CD4-positive, alpha-beta T cell treated with Interleukin-2 at 100 ng/mL for 4 hours (primary cell): ENCODE results near the gene OR10A5.
"Not testable (repeated sequence)": the region's sequence is repeated elsewhere in the genome, so short reads cannot be mapped to it uniquely, and the experiment has no call there.

ENCODE experiments used
- DNase-seq: peaks from one replicate; pipeline ENCODE4 v3.0.0-alpha.2; 2020; ENCODE audit warnings: low spot score

OR10A5 gene, protein sequence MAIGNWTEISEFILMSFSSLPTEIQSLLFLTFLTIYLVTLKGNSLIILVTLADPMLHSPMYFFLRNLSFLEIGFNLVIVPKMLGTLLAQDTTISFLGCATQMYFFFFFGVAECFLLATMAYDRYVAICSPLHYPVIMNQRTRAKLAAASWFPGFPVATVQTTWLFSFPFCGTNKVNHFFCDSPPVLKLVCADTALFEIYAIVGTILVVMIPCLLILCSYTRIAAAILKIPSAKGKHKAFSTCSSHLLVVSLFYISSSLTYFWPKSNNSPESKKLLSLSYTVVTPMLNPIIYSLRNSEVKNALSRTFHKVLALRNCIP

DNA sequence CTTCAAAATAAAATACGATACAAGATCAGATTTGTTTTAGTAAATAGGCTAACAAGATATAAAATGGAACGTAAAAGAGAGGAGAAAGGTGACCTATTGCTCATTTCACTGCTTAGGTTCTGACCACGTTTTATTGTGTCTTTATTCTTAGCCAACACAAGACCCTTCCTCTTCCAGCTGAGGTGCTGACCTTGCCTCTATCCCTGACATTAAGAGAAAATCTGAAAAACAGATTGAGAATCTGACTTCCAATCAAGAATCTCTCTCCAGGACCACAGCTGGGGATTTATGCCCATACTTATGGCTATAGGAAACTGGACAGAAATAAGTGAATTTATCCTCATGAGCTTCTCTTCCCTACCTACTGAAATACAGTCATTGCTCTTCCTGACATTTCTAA lies at the start of gene OR10A5:
TSS of gene OR10A5 (plus strand) at position 301 of the 400 bp plus-strand sequence. CDS start at position 301, 0 bp downstream.
- no peak for DNase-seq

- no peak for DNase-seq
These were observed 46.1 kb upstream of the OR10A5 start, which contains the start of gene OR6A2 for GRCh38 chr11:6799402-6799801. OR6A2 (minus strand) TSS chr11:6799689; CDS start chr11:6795708, 3,981 bp downstream.

DNA sequence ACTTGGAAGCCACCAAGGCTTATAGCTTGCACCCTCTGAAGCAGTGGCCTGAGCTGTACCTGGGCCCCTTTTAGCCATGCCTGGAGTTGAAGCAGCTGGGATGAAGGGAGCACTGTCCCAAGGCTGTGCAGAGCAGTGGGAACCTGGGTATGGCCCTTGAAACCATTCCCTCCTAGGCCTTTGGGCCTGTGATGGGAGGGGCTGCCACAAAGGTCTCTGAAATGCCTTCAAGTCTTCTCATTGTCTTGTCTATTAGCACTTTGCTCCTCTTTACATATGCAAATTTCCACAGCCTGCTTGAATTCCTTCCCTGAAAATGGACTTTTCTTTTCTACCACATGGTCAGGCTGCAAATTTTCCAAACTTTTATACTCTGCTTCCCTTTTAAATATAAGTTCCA lies 44.4 kb upstream of the OR10A5 start:
- not testable (repeated sequence) for DNase-seq

- DNase-seq, result peak; percentile 60
These were observed 33.0 kb upstream of the OR10A5 start for GRCh38 chr11:6812390-6813005.

DNA sequence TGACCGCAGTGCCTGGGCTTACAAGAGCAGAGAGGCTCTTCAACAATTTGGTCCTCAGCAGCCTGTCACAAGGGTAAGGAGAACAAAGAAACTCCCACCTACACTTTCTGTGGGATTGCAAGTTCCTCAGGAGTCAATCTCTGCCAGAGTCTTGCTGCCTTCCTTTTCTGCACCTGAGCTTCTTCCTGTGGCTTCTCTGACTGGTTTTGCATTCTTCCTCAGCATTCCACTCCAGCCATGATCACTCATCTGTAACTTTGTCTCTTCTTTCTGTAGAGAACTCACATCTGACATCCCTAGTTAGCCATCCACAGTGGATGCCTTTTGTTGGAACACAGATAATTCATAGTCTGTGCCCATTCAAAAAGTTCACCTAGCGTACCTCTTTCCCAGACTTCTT lies 31.8 kb upstream of the OR10A5 start:
- no peak for DNase-seq

DNA sequence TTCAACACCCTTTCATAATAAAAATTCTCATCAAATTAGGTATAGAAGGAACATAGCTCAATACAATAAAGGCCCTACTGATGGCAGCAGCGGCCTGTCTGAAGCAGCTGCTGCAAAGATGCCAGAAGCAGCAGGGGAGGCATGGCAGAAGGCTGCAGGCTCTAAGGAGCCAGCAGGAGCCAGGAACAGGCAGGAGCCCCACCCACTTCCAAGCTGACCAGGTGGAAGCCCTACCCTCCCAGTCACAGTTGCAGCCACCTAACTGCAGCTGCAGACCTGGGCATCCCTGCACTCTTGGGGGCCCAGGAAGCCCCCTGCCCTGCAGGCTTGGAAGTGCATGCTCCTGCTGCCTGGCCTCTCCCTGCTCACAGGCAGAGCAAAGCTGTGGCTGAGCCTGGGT lies 27.8 kb upstream of the OR10A5 start:
- DNase-seq, result no peak

- DNase-seq, result no peak
These were observed 26.5 kb upstream of the OR10A5 start for GRCh38 chr11:6818967-6819366.

DNA sequence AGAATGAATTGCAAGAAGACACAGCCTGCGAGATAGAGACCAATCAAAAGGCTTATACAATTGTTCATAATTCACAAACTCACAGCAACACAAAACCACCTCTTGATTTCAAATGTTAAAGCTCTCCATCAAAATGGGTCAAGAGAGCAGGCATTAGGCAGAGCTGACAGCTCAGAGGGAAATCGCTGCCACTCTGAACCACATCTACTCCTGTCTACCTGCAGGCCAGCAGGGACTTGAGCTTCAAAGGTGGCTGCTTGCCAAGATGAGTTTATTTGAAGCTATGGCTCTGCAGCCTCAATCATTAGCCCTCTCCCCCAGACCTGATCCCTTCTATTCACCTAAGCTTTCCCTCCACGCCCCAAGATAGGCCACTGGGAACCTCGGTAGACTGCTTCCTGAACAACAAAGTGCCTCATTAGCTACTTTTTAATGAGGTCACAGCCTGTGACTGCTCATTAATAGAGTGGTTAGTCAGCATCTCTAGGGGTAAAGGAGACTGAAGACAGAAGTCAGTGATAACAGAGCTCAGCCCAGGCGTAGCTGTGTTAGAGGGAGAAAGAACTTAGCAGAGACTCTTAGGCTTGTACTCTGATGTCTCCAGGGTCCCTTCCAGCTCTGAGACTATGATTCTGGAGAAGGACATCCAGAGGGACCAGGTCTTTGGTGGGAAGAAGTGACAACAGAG lies 21.2 kb upstream of the OR10A5 start:
- DNase-seq, result no peak

GRCh38 chr11:6825231-6825744 lies 20.2 kb upstream of the OR10A5 start:
- no peak for DNase-seq

GRCh38 chr11:6828103-6828502 lies 17.4 kb upstream of the OR10A5 start:
- no peak for DNase-seq

DNA sequence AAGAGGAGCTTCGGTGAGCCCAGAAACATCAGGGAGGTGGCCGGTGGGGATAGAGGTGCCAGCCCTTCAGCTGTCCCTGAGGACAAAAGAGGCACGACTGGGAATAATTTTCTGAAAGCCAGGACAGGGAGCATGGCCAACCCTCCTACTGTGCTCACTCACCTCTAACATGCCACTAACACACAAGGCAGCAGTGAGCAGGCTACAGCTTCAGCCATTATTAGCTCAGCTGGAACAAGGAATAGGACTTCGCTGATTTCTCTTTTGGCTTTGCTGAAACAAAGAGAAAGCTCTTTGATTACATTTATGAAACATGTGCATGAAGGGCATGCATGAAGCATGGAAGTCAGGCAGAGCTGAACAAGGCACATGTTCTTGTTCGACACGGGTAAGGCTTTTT lies 12.1 kb upstream of the OR10A5 start:
- DNase-seq, result no peak

DNA sequence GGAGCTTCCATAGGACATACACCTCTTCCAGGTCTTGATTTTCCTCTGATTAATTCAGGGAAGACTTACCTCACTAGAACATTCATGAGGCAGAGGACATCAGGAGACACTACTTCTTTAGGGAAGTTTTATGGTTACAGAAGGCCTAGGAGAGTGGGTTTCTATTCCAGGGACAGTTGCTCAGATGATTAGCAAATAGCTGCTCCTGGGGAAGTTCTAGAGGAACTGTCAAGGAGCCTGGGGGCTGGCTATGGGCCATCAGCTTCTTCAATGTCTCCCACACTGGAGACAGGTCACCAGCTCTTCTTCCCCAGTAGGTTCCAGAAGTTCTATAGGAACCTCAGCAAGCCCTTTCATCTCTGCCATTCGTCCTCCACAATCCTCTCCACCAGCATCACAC lies 11.5 kb upstream of the OR10A5 start:
- DNase-seq, result no peak

GRCh38 chr11:6841694-6842093 lies 3.8 kb upstream of the OR10A5 start:
- DNase-seq, result no peak

DNA sequence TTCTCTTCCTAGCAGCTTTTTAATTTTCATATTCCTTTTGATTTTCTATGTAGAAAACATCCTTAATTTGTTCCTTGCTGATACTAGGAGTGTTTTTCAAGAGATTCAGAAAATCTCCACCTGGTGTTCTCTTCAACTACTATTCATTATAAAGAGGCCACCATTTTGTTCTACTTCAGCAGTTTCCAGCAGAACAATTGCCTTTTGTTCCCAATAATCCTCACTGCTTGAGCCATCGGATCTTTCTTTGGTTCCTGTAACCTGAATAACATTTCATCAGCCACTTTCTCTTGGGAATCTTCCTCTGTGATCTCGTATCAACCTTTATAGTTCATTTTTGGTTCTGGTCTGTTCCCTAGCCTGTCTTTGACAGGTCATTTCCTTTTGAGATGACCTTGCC lies 1.8 kb upstream of the OR10A5 start:
- no peak for DNase-seq

DNA sequence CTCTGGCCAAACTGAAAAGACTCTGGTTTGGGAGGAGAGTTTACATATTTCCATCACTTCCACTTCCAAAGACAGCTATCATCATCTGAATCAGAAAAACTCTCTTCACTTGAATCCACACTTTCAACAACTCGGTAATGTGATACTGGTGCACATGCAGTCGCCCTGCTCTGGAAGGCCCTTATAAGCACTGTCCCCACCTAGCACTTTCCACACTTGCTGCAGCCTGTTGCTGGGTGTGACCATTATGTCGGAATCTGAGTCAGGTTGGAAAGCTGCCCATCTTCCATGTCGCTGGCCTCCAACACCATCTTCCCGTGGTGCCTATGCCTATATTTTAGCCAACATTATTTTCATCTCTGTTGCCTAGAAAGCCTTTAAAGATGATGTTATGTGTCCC lies 1.1 kb upstream of the OR10A5 start:
- no peak for DNase-seq

- DNase-seq, result no peak
These were observed 5.0 kb downstream of the OR10A5 start for GRCh38 chr11:6850526-6850925.

GRCh38 chr11:6854801-6855200 lies 9.3 kb downstream of the OR10A5 start:
- not testable (repeated sequence) for DNase-seq

DNA sequence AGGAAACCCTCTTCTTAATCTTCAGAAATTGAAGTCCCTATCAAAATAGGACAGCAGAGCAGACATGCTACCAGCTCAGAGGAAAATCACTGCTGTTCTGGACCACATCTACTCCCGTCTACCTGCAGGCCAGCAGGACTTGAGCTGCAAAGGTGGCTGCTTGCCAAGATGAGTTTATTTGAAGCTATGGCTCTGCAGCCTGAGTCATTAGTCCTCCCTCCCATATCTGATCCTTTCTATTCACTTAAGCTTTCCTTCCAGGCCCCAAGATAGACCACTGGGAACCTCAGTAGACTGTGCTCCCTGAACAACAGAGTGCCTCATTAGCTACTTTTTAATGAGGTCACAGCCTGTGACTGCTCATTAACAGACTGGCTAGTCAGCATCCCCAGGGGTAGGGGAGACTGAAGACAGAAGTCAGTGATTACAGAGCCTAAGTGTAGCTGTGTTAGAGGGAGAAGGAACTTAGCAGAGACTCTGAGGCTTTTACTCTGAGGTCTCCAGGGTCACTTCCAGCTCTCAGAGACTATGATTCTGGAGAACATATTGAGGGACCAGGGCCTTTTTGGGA lies 10.6 kb downstream of the OR10A5 start:
- DNase-seq, result no peak

GRCh38 chr11:6856871-6857270 lies 11.4 kb downstream of the OR10A5 start:
- DNase-seq, result no peak

DNA sequence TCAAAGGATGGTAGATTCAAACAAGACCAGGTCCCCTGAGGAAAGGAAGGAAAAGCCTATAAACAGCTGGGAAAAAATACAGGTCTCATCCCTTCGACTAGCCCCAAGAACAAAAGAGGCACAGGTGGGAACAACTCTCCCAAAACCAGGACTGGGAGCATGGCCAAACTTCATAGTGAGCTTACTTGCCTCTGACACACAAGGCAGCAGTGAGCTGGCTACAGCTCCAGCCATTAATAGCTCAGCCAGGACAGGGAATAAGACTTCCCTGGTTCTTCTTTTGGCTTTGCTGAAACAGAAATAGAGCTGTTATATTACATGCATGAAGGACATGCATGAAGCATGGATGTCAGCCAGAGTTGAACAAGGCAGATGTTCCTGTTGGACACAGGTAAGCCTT lies 17.5 kb downstream of the OR10A5 start, which contains the start of gene OR10A2:
TSS of gene OR10A2 (plus strand) at position 97 of the 400 bp plus-strand sequence. CDS start 6,698 bp downstream, outside the sequence.
- DNase-seq, result no peak

GRCh38 chr11:6864438-6864837 lies 19.0 kb downstream of the OR10A5 start:
- DNase-seq, result no peak

GRCh38 chr11:6871278-6871677 lies 25.8 kb downstream of the OR10A5 start:
- DNase-seq, result no peak
